ENCODE measurements around the gene NRXN3.

Gene NRXN3

DNA sequence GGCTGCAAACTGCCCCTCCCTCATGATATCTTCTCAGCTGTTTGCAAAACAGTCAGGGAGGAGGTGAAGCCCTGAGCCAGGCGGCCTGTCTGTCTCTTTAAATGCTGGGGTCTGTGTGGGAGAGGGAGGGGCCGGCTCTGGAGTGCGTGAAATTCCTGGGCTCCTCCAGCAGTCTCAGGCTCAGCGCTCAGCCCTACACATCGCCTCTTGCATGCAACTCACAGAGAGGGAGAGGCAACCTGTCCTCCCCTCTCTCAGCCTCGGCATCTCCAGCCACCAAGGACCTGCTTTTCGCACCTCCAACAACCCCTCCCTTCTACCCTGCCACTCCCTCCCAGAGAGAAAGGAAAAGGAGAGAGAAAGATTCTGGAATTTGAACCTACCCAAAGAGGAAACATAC lies at the start of gene NRXN3:
TSS of gene NRXN3 (plus strand) at position 171 of the 400 bp plus-strand sequence. CDS start 72,721 bp downstream, outside the sequence.
- DNase-seq: no peak

DNA sequence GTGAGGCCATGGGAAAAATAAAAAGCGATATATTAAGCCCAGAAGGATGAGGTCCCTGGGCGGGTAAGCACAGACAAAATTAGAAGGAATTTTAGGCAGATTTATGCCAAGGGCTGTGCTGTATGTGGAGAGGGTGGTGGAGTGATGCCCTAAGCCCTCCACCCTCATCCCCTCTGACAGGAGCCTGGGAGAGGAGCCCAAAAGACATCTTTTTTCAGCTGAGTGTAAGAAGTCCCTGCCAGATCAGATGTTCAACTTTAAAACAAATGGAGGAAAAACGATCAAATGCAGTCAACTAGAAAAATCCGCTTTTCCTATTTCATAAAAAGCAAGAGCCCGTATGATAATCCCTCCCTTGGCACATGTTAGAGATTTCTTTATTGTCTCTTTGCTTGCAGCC lies 47.7 kb upstream of the NRXN3 start:
- no peak for DNase-seq

DNA sequence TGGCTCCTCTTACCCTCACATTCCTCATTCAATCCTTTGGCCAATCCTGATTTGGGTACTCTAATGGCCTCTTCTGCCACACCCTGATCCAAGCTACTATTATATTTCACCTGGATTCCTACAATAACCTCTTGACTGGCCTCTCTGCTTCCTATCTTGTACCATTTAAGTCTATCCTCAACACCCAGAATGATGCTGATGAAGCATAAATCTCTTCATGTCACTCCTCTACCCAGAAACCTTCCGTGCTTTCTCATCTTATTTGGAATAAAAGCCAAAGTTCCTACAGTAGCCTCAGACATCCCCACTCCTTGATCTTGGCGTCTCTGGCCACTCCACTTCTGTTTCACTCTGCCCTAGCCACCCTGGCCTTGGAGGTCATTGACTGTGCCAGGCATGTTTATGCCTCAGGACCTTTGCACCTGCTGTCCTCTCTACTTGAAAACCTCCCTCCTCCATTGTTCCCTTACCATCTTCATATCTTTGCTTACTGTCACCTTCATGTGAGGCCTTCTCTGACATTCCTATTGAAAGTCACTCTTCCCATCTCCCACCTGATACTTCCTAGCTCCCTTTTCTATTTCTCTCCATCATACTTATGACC lies 46.4 kb upstream of the NRXN3 start:
- no peak for DNase-seq

DNA sequence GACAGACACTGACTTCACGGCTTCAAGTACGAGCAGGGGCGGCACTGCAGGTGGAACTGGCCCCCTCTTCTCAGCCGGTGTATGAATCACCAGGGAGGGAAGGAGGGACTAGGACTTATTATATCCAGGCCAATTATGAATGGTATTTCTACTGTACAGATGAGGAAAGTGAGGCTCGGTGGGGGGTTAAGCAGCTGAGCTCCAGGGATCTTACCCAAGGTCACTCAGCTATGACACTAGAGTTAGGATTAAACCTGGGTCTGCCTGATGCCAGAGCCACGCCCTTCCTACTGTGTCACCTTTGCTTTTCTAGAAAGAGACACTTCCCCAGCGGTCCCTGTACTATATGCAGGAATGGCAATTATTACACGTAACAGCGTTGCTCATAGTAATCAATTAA lies 42.2 kb upstream of the NRXN3 start:
- DNase-seq: no peak

DNA sequence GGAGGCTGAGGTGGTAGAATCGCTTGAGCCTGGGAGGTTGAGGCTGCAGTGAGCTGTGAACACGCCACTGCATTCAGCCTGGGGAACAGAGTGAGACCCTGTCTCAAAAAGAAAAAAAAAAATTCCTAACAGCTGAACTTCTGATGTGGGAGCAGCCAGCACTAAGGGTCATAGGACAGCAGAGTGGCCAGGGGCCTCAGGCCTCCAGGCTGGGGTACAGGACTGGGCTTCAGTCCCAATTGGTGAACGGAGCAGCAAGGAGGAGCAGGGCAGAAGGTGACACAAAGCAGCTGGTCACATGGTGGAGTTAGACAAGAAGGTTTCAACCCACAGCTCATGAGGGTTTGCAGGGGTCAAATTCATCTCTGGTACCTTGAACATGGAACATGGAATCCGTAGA lies 40.8 kb upstream of the NRXN3 start:
- DNase-seq: no peak

DNA sequence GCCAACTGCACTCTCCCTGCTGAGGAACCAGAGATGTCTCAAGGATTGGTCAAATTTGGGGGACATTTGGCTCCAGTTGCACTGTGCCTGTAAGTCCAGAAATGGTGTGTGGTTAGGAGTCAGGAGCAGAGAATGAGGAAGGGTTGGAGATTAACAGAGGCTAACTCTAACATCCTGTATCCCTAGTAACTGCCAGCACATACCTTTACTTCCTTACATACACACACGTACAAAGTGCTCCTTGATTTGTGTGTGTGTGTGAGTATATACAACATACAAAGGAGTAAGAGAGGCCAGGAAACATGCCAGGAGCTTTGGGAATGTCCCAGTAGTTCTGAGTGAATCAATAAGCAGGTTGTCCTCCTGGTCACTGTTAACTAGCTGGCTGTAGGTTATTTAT lies 39.8 kb upstream of the NRXN3 start:
- DNase-seq: no peak

DNA sequence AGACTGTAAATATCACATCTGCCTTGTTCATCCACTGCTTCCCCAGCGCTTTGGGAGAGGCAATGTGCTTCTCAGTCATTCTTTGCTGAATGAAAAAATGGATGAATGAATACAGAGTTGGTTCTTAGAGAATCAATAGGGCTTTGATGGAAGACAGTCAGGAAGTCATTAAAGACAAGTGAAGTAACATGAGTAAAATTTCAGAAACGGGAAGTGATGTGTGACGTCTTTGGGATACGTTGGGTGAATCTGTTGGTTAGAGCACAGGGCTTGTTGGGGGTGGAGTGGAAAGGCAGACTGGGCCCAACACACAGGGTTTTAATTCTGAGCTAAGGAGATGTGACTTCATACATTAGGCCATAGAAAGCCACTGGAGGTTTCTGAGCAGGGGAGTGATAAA lies 39.0 kb upstream of the NRXN3 start:
- no peak for DNase-seq

DNA sequence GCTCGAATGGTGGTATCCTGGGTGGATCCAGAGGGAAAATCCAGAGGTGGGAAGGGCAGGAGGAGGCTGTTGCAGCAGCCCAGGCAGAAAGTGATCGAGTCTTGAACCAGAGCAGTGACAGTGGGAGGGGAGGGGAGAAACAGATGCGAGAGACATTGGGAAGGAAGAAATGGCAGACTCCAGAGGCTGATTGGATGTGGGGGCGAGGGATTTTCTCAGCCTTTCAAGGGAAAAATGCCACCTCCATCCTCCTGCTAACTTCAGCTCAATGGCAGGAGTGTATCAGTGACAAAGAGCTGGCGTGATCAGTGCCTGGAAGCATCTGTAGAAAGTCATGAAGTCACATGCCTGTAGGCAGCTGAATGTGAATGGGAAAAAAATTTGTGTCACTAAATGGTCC lies 38.6 kb upstream of the NRXN3 start:
- DNase-seq: no peak

DNA sequence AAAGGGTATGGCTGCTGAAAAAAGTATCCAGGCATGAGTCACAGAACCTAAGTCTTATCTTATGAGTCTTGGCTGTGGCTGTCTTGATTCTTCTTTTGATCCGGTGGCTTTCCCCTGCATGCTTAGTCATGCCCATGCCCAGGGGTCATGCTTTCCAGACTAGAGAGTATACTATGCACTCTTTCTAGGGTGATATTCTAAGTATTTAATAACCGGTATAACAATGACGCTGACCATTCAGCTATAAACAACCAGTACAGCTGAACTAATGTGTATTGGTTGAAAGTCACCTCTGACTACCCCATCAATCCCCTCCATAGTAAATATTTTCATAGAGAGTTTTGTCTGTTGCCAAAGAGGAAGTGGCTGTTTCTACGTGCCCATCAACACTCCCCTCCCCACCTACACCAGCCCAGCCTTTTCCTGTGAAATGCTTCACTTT lies 34.7 kb upstream of the NRXN3 start:
- DNase-seq: no peak

DNA sequence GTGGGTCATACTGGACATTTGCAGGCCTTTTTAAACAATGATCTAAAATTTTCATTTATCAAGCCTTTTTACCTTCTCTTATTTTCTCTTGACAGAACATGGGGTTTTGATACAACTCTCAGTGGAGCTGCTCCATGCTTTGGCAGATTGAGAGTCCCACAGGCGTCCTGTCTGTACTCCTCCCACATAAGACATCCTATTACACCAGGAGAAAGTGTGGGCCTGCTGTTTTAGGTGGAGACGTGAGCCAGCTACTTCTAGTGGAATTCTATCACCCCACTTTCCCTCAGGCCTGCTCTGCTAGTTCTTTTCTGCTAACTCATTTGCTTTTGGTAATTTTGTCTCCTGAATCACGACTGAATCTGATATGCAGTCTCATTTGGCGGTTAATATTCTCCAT lies 33.5 kb upstream of the NRXN3 start:
- DNase-seq: no peak

DNA sequence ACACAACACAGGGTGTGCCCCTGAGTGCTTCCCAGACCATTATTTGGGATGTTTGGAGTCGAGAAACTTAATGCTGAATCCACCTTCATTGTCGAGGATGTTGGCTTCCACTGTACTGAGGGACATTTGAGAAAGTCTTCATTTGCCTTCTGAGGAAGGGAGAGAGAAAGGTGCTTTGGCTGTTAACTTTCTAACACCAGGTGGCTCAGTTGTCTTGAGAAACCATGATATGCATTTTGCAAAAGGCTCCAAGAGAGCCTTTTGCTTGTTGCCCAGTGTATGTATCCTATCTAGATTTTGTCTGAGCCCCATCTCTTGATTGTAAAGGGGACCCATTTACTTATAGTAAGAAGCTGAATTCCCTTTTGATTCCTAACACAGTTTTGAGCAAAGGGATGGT lies 28.6 kb upstream of the NRXN3 start:
- no peak for DNase-seq

DNA sequence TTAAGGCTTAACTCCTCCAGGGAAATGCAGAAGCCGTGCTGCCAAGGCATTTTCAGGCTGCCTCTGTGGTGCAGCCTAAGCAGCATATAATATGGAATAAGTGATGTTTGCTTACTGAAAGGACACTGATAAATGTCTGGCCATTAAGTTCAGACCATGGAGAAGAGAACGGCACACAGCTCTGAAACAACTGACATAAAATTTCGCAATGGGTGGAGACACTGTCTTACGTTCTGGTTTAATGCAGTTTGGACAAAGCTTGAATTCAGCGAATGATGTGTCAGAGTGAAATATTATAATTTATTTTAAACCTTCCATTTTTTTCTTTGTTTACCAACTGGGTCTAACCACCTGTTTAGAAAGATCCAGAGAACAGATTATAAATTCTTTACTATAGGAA lies 27.2 kb upstream of the NRXN3 start:
- no peak for DNase-seq

DNA sequence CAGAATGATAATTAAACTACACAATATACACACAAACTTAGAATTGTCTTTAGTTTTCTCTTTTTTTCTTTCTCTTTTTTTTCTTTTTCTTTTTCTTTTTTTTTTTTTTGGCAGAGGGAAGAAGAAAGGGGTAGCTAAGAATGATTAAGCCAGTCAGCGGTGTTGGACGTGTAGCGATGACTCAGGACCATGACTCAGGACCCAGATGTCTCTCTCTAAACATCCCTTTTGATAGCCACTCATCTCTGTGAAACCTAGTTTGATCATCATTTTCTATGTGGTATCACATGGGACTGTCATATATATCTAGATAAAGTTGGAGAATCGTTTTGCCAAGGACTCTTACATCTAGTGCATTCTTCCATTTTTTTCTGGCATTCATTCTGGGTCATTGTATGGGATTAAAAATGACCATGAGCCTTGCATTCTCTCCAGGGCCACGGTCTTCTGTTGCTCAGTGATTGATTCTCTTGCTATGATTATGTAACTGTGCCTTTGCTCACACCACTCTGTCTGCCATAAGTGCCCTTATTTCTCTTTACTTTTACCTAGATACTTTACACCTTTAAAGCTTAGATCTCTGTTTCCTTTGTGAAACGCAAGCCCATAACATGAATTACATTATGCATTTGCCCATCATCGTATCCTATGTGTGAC lies 26.6 kb upstream of the NRXN3 start:
- DNase-seq: no peak

DNA sequence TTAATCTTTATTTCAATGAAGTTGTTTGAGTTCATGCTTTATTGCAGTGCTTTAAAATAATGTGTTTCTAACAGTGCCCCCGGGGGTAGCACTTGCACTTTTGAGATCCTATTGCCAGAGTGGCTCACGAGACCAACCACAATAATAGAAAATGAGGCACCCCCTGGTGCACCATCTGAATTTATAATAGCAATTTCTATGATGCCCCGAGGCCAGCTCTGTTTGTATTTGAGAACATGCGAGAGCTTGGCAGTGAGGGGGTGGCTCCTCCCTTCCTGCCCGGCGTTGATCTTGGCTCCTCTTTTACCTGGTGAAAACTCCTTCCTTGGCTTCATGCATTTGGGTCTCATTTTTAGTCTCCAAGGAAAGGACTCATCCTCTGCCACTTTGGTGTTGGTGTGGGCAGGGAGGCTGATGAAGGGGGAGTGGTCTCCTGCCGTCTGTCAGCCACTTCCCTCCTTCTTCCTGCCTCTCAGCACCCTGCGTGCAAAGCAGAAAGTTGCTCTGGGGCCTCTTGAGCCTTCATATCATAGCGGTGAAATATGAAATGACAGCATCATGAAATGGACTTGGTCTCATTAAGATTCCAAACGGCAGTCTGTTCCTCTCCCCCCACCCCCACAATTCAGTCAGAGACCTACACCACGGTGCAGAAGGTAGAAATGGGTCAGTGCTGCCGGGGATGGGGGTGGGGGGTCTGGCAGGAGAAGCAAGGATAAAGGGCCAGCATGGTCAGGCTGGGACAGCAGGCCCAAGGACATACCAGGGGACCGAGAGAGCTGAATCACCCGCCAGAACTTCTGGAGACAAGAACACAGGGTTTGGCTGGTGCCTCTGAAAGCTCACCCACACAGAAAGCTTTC lies 17.7 kb upstream of the NRXN3 start:
- DNase-seq: no peak

DNA sequence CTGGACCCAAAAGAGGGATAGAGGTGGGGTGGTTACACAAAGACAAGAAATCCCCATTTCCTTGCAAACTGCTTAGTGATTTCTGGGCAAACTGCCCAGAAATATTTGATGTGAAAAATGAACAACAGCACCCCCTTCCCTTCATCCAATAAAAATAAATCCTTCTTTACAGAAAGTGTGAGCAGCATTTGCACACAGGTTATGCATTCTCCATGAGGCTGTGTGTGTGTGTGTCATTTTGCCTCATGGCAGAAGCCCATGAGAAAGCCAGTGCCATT lies 17.2 kb upstream of the NRXN3 start:
- no peak for DNase-seq

DNA sequence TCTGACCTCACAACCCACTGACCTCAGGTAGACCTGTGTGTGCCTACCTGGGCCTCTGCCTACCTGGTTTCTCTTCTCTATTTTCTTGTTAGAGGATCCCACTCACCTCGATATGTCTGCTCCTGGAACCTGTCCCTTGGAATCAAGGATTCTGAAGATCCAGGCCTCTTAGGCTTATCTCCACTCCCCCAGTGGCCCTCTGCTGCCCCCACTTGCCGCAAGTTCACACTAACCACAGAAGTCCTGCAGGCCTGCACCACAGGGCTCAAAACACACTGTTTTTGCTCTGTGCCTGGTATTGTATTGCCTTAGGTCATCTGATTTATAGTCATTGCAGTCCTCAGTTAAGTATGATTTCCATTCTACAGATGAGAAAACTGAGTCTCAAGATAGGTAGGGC lies 15.3 kb upstream of the NRXN3 start:
- no peak for DNase-seq

DNA sequence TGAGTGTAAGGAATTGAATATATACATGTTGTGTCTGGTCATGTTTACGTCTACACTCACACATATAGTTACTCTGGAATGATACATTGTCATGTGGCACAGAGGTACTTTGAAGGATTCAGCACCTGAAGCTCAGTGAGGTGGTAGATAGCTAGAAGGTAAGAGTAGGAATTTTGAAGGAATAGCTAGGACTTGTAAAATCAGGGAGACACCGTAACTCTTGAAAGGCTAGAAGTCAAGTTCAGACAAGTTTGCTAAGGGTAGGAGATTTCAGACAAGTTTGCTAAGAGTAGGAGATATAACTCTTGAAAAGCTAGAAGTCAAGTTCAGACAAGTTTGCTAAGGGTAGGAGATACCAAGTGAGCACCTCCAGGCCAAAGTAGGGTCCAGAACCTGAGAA lies 14.0 kb upstream of the NRXN3 start:
- no peak for DNase-seq

DNA sequence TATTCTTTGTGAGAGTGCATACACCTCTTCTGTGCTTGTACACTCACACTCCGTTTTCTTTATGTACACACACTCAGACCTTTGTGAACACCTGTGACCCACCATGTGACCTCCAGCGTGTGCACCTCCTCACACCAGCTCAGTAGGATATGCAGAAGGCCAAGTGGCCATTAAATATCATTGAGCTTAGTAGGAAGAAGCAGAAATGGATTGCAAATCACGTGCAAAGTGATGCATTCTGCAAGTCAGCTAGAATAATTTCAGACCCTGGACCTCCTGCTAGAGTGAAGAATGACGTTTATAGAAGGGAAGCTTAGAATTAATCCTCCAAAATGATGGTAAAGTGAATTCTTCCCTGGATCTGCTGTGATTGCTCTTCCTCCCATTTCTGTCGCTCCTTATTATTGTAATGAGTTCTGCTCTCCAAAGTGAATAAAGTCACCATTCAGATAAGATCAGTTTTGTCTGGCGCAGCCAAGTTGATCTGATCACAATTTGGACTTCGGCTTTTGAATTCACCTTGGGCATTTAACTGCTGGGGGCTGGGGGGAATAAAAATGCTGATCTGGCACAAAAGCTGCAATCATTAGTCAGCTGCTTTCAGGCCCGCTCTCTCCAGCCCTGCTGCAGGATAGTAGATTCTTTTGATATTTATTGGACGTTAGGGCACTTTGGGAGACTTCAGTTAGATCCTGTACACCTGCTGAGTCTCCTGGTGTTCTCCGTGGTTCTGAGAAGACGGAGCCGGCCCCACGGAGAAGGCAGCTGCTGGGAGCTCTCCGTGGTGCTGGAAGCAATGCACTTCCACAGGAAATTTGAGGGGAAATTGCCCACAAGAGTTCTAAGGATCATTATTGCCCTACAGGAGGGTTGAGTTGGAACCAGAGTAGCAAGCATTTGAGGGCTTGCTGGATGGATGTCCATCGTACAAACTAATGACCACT lies 12.4 kb upstream of the NRXN3 start:
- DNase-seq: no peak

DNA sequence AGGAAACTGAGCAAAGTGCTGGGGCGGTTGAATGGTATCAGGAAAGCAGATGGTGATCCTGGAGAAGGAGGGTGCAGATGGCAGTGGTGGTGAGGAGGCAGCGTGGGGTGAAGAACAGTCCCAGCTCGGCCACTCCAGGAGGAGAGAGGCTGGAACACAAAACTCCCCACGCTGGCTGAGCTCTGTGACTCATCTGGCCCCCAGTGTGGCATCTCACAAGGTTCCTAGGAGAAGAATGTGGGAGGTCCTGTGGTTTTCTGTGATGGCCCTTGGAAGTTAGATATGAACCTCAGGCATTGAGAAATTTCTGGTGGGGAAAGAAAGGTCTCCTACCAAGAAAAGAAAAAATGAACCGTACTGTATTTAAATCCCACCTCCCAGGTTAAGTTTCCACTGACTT lies 8.0 kb upstream of the NRXN3 start:
- DNase-seq: no peak

DNA sequence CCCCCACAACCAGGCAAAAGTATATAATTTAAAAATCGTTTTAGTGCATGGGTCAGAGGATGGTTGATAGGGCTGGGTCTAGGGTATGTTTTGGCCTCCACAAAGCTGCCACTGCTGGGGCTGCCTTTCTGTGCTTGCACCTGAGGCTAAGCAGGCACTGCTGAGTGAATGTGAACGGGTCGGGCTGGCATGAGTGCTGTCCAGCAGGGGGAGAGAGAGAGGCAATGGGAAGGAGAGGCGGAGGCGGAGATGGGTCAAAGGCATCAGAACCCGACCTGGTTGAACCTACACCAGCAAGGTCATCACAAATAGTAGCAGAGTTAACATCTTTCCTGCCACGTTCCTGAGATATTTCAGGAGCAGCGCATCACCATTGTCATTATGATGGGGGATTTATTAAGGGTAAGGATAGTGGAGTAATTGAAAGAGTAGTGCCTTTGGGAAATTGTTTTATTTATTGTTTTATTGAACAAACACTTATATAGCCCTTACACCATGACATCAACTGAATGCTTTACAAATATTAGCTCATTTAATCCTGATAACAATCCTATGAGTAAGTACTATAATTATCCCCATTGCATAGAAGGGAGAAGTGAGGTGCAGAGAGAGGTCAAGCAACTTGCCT lies 5.8 kb upstream of the NRXN3 start:
- no peak for DNase-seq

DNA sequence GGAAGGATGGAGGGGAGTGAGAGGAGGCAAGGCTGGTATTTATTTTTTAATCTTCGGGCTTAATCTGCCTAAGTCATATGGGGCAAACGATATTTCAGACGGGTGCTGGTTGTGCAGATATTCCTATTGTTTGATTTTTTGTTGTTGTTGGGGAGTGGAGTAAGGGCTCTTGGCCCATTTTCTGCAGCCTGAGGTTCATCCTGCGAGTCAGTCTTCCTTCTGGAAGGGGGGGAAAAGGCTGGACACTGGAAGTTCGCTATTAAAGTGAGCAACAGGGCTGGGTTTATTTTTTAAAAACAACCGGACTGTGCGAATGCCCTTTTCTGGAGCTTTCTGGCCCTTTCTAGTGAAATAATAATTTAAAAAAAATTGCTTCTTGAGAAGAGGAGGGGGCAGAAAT lies 2.3 kb downstream of the NRXN3 start:
- DNase-seq: no peak

DNA sequence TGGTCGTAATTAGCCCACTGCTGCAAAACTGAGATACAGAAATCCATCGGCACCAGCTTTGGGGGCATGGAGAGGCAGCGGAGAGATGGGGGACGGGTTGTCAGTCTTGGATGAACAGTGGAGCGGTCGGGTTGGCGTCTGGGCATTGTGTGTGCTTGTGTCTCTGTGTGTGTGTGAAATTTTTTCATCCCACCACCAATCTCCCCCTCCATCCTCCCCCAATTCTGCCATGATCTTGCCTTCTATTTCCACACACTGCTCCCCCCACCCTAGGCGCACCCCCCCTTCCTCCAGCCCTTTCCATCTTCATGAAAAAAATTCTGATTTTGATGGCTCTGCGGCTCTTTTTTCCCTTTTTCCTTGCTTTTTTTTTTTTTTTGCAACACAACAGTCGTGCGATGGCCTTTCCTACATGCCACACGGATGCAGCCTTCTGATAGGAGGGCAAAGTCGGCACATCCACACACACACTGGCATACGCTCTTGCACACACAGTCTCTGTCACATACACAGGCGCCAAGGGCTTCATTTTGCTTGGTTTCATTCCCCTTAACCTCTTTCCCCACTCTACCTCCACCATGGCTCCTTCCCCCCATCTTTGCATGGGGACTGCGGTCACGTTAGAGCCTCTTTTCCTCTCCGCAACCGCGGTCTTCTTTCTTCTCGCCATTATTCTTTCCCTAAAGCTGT lies 3.3 kb downstream of the NRXN3 start:
- DNase-seq: no peak
